Measurements from ENCODE around the gene TEX54. TPM values are rescaled to one million over a fixed set of nuclear protein-coding genes. Genes with fewer than 3 reads are reported as not detected.

TEX54 gene
- total RNA-seq, 1 donor: not detected

GRCh38 chr11:62789576-62789975 is 43.1 kb downstream of the TEX54 start:
- Histone ChIP-seq H3K36me3 (ENCODE audit: insufficient read depth, low read length) (peaks cover 43% of the 10 kb centered on the region), H3K4me1 (ENCODE audit: insufficient read depth, low read length) (peaks cover 35% of the 10 kb centered on the region), H3K79me2 (ENCODE audit: insufficient read depth, low read length) (peaks cover 36% of the 10 kb centered on the region), H4K20me1 (ENCODE audit: insufficient read depth, low read length) (peaks cover 18% of the 10 kb centered on the region), H2AFZ (ENCODE audit: low read length) (no peak overlapping the region), H3K9me3 (ENCODE audit: low read depth, low read length) (no peaks in the 10 kb centered on the region), H3K27ac (ENCODE audit: low read depth, low read length) (no peak overlapping the region), H3K4me3 (ENCODE audit: insufficient read depth, low read length) (no peak overlapping the region), H3K4me2 (ENCODE audit: insufficient read depth, low read length) (no peak overlapping the region), H3K27me3 (ENCODE audit: insufficient read depth, low read length) (no peaks in the 10 kb centered on the region)
- DNase-seq (ENCODE audit: insufficient read length, low spot score, missing footprints): no peak
- no peak for TF ChIP-seq CTCF (IDR thresholded peaks at IDR 0.05; ENCODE audit: extremely low read depth, low read depth, low read length)

GRCh38 chr11:62788991-62789390 is 43.6 kb downstream of the TEX54 start:
- peak overlapping the region; percentile 18 for H3K4me2 ChIP-seq (ENCODE audit: insufficient read depth, low read length)
- peak overlapping the region; percentile 41 for H3K27ac ChIP-seq (ENCODE audit: low read depth, low read length)
- H3K27me3 ChIP-seq (ENCODE audit: insufficient read depth, low read length): no peaks in the 10 kb centered on the region
- TF ChIP-seq CTCF (IDR thresholded peaks at IDR 0.05; ENCODE audit: extremely low read depth, low read depth, low read length): no peak
- H3K4me3 ChIP-seq (ENCODE audit: insufficient read depth, low read length): peak overlapping the region; percentile 19
- no peak for DNase-seq (ENCODE audit: insufficient read length, low spot score, missing footprints)
- H3K4me1 ChIP-seq (ENCODE audit: insufficient read depth, low read length): peaks cover 35% of the 10 kb centered on the region
- H3K36me3 ChIP-seq (ENCODE audit: insufficient read depth, low read length): peaks cover 37% of the 10 kb centered on the region
- peaks cover 36% of the 10 kb centered on the region for H3K79me2 ChIP-seq (ENCODE audit: insufficient read depth, low read length)
- H4K20me1 ChIP-seq (ENCODE audit: insufficient read depth, low read length): peaks cover 18% of the 10 kb centered on the region
- H3K9me3 ChIP-seq (ENCODE audit: low read depth, low read length): no peaks in the 10 kb centered on the region
- no peak overlapping the region for H2AFZ ChIP-seq (ENCODE audit: low read length)

GRCh38 chr11:62787005-62787759 is 45.5 kb downstream of the TEX54 start, which contains the start of gene TMEM179B:
TSS of gene TMEM179B (plus strand) at chr11:62787402. CDS start at chr11:62787432, 30 bp downstream.
- H3K4me2 ChIP-seq (ENCODE audit: insufficient read depth, low read length): peak within 1 kb of the TSS; percentile 96
- H2AFZ ChIP-seq (ENCODE audit: low read length): peak within 1 kb of the TSS; percentile 76
- peaks cover 32% of the 10 kb centered on the region for H3K4me1 ChIP-seq (ENCODE audit: insufficient read depth, low read length)
- peaks cover 30% of the 10 kb centered on the region for H3K36me3 ChIP-seq (ENCODE audit: insufficient read depth, low read length)
- peak; percentile 99 for DNase-seq (ENCODE audit: insufficient read length, low spot score, missing footprints)
- H4K20me1 ChIP-seq (ENCODE audit: insufficient read depth, low read length): peaks cover 13% of the 10 kb centered on the region
- no peaks in the 10 kb centered on the region for H3K9me3 ChIP-seq (ENCODE audit: low read depth, low read length)
- peak within 1 kb of the TSS; percentile 88 for H3K27ac ChIP-seq (ENCODE audit: low read depth, low read length)
- TF ChIP-seq CTCF (IDR thresholded peaks at IDR 0.05; ENCODE audit: extremely low read depth, low read depth, low read length): peak; percentile 43
- H3K27me3 ChIP-seq (ENCODE audit: insufficient read depth, low read length): no peaks in the 10 kb centered on the region
- H3K4me3 ChIP-seq (ENCODE audit: insufficient read depth, low read length): peak within 1 kb of the TSS; percentile 94
- peaks cover 36% of the 10 kb centered on the region for H3K79me2 ChIP-seq (ENCODE audit: insufficient read depth, low read length)

- Histone ChIP-seq H3K27me3 (ENCODE audit: insufficient read depth, low read length) (no peaks in the 10 kb centered on the region), H4K20me1 (ENCODE audit: insufficient read depth, low read length) (peaks cover 13% of the 10 kb centered on the region), H3K4me2 (ENCODE audit: insufficient read depth, low read length) (peak overlapping the region; percentile 96), H2AFZ (ENCODE audit: low read length) (peak overlapping the region; percentile 76), H3K9me3 (ENCODE audit: low read depth, low read length) (no peaks in the 10 kb centered on the region), H3K4me3 (ENCODE audit: insufficient read depth, low read length) (peak overlapping the region; percentile 94), H3K36me3 (ENCODE audit: insufficient read depth, low read length) (peaks cover 33% of the 10 kb centered on the region), H3K79me2 (ENCODE audit: insufficient read depth, low read length) (peaks cover 34% of the 10 kb centered on the region), H3K4me1 (ENCODE audit: insufficient read depth, low read length) (peaks cover 29% of the 10 kb centered on the region), H3K27ac (ENCODE audit: low read depth, low read length) (peak overlapping the region; percentile 88)
- peak; percentile 98 for DNase-seq (ENCODE audit: insufficient read length, low spot score, missing footprints)
- TF ChIP-seq CTCF (IDR thresholded peaks at IDR 0.05; ENCODE audit: extremely low read depth, low read depth, low read length): peak; percentile 84
These were observed 46.2 kb downstream of the TEX54 start for GRCh38 chr11:62786318-62787004.
